ENCODE results near the gene LPIN3.

LPIN3 gene

GRCh38 chr20:41370176-41370575 lies 29.6 kb downstream of the LPIN3 start:
- no peak for DNase-seq
- Histone ChIP-seq H3K4me2 (ENCODE audit: low read depth, low read length) (no peak overlapping the region), H3K9me3 (replicated peaks; ENCODE audit: insufficient read depth, low read length) (no peaks in the 10 kb centered on the region), H3K27me3 (replicated peaks; ENCODE audit: insufficient read depth, low read length) (peaks cover 21% of the 10 kb centered on the region), H3K9ac (ENCODE audit: low read length) (no peak overlapping the region), H3K79me2 (ENCODE audit: low read length) (no peaks in the 10 kb centered on the region), H3F3A (ENCODE audit: insufficient read depth, low read length) (no peaks in the 10 kb centered on the region), H3K9me2 (replicated peaks; ENCODE audit: insufficient read depth, low read length) (no peaks in the 10 kb centered on the region), H4K20me1 (ENCODE audit: insufficient read depth, low read length) (no peaks in the 10 kb centered on the region), H3K36me3 (replicated peaks; ENCODE audit: insufficient read depth, low read length) (no peaks in the 10 kb centered on the region), H3K4me1 (ENCODE audit: low read length) (peaks cover 14% of the 10 kb centered on the region), H2AFZ (ENCODE audit: low read length) (no peak overlapping the region), H3K4me3 (ENCODE audit: low read length) (no peak overlapping the region), H3K27ac (ENCODE audit: low read length) (no peak overlapping the region)
- TF ChIP-seq EZH2 (optimal IDR thresholded peaks at IDR 0.05; ENCODE audit: low read depth, low read length) (no peak), CTCF (IDR thresholded peaks at IDR 0.05; ENCODE audit: low read length) (no peak), EZH2phosphoT487 (IDR thresholded peaks at IDR 0.05; ENCODE audit: low read length) (no peak)

GRCh38 chr20:41371371-41371770 lies 30.8 kb downstream of the LPIN3 start:
- Histone ChIP-seq H3K27ac (ENCODE audit: low read length) (no peak overlapping the region), H3K4me1 (ENCODE audit: low read length) (peaks cover 14% of the 10 kb centered on the region), H3K4me3 (ENCODE audit: low read length) (no peak overlapping the region), H3F3A (ENCODE audit: insufficient read depth, low read length) (no peaks in the 10 kb centered on the region), H3K4me2 (ENCODE audit: low read depth, low read length) (no peak overlapping the region), H3K36me3 (replicated peaks; ENCODE audit: insufficient read depth, low read length) (no peaks in the 10 kb centered on the region), H3K9me3 (replicated peaks; ENCODE audit: insufficient read depth, low read length) (no peaks in the 10 kb centered on the region), H3K9me2 (replicated peaks; ENCODE audit: insufficient read depth, low read length) (no peaks in the 10 kb centered on the region), H4K20me1 (ENCODE audit: insufficient read depth, low read length) (no peaks in the 10 kb centered on the region), H2AFZ (ENCODE audit: low read length) (no peak overlapping the region), H3K9ac (ENCODE audit: low read length) (no peak overlapping the region), H3K27me3 (replicated peaks; ENCODE audit: insufficient read depth, low read length) (peaks cover 12% of the 10 kb centered on the region; the same call in 1 of the 2 replicates), H3K79me2 (ENCODE audit: low read length) (no peaks in the 10 kb centered on the region)
- no peak for DNase-seq
- TF ChIP-seq EZH2 (optimal IDR thresholded peaks at IDR 0.05; ENCODE audit: low read depth, low read length): no peak
- no peak for TF ChIP-seq EZH2phosphoT487 (IDR thresholded peaks at IDR 0.05; ENCODE audit: low read length)
- TF ChIP-seq CTCF (IDR thresholded peaks at IDR 0.05; ENCODE audit: low read length): no peak

GRCh38 chr20:41373251-41373783 lies 32.7 kb downstream of the LPIN3 start:
- Histone ChIP-seq H3K9me3 (replicated peaks; ENCODE audit: insufficient read depth, low read length) (no peaks in the 10 kb centered on the region), H3K4me1 (ENCODE audit: low read length) (peaks cover 14% of the 10 kb centered on the region), H2AFZ (ENCODE audit: low read length) (no peak overlapping the region), H3K27ac (ENCODE audit: low read length) (no peak overlapping the region), H4K20me1 (ENCODE audit: insufficient read depth, low read length) (no peaks in the 10 kb centered on the region), H3K4me2 (ENCODE audit: low read depth, low read length) (no peak overlapping the region), H3F3A (ENCODE audit: insufficient read depth, low read length) (no peaks in the 10 kb centered on the region), H3K9ac (ENCODE audit: low read length) (no peak overlapping the region), H3K9me2 (replicated peaks; ENCODE audit: insufficient read depth, low read length) (no peaks in the 10 kb centered on the region), H3K27me3 (replicated peaks; ENCODE audit: insufficient read depth, low read length) (no peaks in the 10 kb centered on the region), H3K36me3 (replicated peaks; ENCODE audit: insufficient read depth, low read length) (no peaks in the 10 kb centered on the region), H3K79me2 (ENCODE audit: low read length) (no peaks in the 10 kb centered on the region), H3K4me3 (ENCODE audit: low read length) (no peak overlapping the region)
- DNase-seq: no peak
- TF ChIP-seq CTCF (IDR thresholded peaks at IDR 0.05; ENCODE audit: low read length) (no peak), EZH2 (optimal IDR thresholded peaks at IDR 0.05; ENCODE audit: low read depth, low read length) (no peak), EZH2phosphoT487 (IDR thresholded peaks at IDR 0.05; ENCODE audit: low read length) (no peak)
